NCI-H1048 (cell line): Measurements from ENCODE around the gene NSMF.
A peak's percentile ranks its signal among the peaks of the same experiment; 100 is the strongest.

Source experiments
- DNase-seq: peaks from one replicate; lab custom pipeline; 2025; lab: John Stamatoyannopoulos, UW

NSMF gene

GRCh38 chr9:137445930-137446431 lies 13.2 kb downstream of the NSMF start:
- no peak for DNase-seq

- DNase-seq: peak; percentile 19
Measured at GRCh38 chr9:137445275-137445807, 13.8 kb downstream of the NSMF start.

DNA sequence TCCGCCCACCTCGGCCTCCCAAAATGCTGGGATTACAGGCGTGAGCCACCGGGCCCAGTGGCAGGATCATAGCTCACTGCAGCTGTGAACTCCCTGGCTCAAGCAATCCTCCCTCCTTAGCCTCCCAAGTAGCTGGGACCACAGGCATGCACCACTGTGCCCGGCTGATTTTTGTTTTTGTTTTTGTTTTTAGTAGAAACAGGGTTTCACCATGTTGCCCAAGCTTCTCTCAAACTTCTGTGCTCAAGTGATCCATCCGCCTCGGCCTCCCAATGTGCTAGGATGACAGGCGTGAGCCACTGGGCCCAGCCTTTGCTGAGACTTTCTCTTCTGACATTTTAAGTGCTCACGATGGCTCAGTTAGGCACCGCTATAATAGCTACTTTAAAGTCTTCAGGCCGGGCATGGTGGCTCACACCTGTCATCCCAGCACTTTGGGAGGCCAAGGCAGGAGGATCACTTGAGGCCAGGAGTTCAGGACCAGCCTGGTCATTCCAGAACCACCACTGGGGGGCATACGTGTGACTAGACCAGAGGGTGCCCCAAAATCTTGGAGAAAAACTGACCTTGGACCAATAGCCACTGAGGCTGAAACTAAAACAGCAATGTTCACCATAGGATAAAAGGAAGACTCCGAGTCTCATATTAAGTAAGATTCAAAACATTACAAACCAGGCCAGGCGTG lies 14.9 kb downstream of the NSMF start:
- DNase-seq: no peak

DNA sequence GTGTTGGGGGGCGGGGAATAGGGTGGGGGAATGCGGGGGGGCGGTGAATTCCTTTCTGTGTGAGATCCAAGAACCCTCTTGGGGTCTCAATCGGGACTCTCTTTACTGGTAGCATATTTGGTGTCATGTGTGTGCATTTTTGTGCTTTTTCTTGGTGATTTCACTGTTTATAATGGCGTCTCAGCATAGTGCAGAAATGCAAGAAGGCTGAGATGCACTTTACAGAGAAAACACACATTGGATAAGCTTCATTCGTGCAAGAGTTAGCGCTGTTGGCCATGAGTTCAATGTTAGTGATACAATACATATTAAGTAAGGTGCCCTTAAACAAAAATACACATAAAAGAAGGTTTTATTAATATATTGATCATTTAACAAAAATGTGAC lies 17.2 kb downstream of the NSMF start:
- no peak for DNase-seq

DNA sequence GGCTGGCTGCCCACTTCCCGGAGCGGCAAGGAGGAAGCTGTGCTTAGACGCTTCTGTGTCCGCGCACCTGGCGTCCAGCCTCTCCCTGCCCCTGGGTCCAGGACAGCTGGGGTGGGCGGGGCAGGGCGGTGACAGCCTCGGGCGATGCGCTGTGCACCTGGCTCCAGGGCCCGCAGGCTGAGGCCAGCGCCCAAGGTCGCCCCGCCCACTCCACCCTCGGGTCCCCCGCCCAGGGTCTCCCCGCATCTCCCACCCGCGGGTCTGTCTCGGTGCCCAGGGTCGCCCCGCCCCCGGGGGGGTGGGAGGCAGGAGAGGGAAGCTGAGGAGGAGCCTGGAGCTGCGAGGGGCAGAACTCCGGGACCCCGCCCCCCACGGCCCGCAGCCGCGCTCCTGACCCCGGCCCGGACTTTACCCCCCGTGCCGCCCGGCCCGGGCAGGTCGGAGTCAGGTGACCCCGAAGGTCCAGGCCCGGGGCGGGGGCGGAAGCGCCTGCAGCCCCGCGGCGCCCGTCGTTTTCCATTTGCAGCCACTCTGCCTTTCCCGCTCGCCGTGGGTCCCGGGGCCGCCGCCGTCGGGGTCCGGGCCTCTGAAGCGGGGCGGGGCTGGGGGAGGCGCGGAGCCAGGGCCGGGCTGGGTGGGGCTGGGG lies 17.7 kb downstream of the NSMF start, which contains the start of gene ENTPD8:
Gene ENTPD8, minus strand, starts transcription at position 69 of the 646 bp plus-strand sequence. CDS start 3,072 bp downstream, outside the sequence.
- DNase-seq: no peak

DNA sequence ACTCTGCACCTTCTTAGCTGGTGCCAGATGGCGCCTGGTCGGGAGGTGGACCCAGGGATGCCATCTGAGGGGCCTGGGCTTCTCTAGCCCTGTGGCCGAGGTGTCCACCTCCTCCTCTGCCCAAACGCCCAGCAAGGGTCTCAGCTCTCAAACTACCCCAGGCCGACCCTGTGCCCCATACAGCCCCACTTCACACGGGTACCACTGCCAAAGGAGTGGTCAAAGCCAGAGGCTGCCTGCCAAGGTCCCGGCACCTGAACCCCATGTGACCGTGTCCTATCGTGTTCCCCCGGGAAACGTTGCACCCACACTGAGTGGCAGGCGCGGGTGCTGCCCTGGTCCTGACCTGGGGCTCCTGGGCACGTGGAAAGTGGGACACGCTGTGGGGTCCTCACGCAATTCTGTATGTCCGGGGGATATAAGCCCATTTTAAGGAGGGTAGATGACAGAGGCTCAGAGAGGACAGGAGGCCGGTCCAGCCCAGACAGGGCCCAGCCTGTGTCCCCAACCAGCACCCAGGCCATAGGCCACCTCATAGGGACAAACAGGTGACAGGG lies 19.9 kb downstream of the NSMF start:
- DNase-seq: no peak

DNA sequence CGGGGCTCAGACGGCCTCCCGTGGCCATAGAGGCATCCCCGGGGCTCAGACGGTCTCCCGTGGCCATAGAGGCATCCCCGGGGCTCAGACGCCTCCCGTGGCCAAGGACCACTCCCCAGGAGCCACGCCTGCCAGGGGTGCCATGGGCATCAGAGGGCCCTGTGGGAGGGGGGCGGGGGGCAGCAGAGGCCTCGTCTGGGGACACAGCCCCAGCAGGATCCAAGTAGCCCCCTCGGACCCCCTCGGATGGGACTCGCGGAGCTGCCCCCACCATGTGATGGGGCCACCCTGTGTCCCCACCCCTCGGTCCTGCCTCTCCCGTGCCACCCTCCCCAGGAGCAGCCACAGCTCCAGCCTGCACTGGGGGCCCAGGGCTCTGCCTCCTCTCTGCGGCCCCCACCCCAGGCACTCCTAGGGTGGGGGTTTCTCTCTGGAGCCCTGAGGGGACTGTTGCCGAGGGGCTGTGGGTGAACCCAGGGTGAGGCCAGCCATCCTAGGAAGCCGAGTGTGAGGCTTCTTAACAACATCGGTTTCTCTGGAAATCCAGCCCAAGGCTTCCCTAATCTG lies 20.5 kb downstream of the NSMF start:
- DNase-seq: no peak

- no peak for DNase-seq
Measured at GRCh38 chr9:137437691-137438590, 21.2 kb downstream of the NSMF start.

DNA sequence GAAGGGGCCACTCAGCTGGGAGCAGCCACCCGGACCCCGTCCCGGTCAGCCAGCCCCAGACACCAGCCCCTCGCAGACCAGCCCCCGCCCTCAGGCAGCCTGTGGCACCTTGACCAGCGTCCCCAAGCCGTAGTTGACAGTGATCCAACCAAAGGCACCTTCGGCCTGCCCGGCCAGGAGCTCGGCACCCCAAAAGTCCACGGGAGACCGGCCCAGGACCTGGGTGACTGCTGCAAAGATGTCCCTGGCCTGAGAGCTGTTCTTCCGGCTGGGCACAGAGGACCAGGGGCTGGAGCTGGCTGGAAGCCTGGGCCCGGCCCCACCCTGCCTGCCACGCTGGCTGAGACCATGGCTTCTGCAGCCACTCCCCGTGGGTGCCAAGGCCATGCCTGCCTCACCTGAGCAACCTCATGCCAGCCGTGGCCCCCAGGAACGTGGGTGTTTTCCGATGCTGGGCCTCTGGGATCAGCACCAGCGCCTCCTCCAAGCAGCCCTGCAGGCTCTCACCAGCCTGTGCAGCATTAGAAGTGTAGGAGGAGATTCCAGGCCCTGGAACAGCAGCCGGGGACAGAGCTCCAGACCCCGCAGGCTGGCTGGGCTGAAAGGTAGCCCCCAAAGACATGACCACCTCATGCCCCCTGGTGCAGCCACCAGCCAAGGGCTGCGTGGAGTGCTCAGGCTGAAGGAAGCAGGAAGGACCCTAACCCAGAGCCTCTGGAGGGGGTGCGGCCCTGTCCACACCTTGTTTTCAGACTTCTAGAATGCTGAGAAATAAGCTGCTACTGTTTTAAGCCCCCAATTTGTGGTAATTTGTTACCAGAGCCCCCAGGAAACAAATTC lies 22.2 kb downstream of the NSMF start:
- no peak for DNase-seq

DNA sequence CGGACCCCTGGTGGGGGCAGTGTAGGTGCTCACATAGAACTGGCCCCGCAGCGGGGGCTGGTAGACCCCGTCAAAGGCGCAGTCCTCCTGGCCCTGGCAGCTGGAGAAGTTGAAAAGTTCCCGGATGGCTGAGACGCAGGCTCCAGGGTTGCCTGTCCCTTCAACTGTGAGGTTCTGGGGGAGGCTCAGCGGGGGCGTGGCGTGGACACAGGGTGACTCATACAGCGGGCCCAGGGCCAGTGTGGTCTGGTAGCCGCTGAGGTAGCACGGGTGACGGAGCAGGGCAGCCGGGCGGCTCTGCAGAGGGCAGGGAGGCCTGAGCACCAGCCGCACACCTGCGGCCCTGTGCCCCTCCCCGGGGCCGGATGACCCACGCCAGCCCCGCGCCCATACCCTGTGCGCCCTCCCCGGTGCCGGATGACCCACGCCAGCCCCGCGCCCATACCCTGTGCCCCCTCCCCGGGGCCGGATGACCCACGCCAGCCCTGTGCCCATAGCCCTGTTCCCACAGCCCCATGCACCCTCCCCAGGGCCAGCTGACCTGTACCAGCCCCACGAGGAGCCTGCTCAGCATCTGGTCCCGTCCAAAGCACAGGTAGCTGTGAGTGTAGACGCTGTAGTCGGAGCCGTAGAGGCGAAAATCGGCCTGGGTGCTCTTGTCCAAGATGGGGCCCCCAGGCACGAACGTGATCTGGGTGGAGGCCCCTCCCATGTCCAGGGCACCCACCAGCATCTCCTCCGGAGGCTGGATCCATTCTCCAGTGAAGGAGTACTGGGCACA lies 23.0 kb downstream of the NSMF start:
- no peak for DNase-seq

DNA sequence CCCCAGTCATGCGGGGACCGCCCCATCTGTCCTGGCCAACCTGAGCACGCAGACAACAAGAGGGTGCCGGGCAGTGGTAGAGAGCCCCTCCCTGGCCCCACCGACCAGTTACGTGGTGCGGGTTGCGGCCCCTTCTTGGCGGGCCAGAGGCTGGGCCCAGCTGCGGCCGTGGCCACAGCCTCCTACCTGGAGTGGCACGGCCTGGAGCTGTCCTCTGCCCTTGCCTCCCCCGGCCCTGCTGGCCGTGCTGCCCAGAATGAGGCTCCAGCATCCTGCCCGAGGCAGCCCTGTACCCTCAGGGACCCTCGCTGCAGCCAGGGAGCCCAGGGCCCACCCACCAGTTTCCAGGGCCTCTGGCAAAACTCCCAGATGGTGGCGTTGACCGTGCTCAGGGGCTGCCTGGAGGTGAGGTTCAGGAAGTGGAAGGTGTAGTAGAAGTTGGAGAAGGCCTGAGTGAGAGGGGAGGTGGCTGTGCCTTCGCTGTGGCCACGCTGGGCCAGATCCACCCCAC lies 23.7 kb downstream of the NSMF start:
- no peak for DNase-seq

GRCh38 chr9:137434498-137435380 lies 24.4 kb downstream of the NSMF start:
- DNase-seq: no peak

GRCh38 chr9:137433916-137434431 lies 25.2 kb downstream of the NSMF start:
- DNase-seq: no peak

GRCh38 chr9:137433349-137433915 lies 25.7 kb downstream of the NSMF start:
- DNase-seq: no peak

GRCh38 chr9:137432687-137433348 lies 26.3 kb downstream of the NSMF start:
- no peak for DNase-seq

- DNase-seq: no peak
Measured at GRCh38 chr9:137431416-137431931, 27.7 kb downstream of the NSMF start.

DNA sequence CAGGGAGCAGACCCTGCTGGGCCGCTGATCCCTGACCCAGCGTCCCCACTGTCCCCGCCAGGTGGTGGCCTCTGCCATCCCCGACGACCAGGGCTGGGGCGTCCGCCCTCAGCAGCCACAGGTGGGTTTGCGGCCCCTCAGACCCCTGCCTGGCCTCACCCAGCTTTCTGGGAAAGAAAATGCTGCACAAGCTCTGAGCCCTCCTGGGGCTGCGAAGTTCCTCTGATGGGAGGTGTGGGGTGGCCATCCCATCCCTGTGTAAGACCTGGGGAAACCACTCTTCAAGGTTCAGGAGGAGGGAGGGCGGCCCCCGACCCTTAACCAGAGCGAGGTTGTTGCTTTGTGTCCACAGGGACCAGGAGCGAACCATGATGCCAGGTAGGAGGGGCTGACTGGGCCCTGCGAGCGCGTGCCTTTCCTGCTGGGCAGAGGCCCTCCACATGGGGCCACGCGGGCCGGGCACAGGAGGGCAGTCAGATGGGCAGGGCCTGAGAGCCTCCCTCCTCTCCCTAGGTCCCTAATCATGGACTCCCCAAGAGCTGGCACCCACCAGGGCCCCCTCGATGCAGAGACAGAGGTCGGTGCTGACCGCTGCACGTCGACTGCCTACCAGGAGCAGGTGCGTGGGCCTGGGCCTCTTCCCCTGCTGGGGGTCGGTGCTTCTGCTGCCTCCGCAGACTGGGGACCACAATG lies 28.3 kb downstream of the NSMF start:
- DNase-seq: no peak
